Sigmoid colon (tissue), 7 donors: ENCODE measurements around the gene TCF19. TPM values are rescaled to one million over a fixed set of nuclear protein-coding genes. Genes with fewer than 3 reads are reported as not detected.
"Not testable (repeated sequence)": the region's sequence is repeated elsewhere in the genome, so short reads cannot be mapped to it uniquely, and the experiment has no call there.

Experiments used
- DNase-seq: peaks from one replicate; pipeline ENCODE4 v3.0.0-alpha.2; 2019
- H3K27ac ChIP-seq, 4 donors: fragments of 200-600 bp; sonication (generic); one replicate each; pipeline ENCODE4 v1.5.1; 2016 to 2019; ENCODE audit warnings: mild to moderate bottlenecking in 1 of 4
- H3K27me3 ChIP-seq, 3 donors: fragments of 200-600 bp; sonication (generic); one replicate each; pipeline ENCODE4 v1.5.1; 2019; ENCODE audit warnings: mild to moderate bottlenecking in 1 of 3
- H3K36me3 ChIP-seq, 4 donors: fragments of 200-600 bp; sonication (generic); one replicate each; pipeline ENCODE4 v1.5.1; 2016 to 2019
- H3K4me1 ChIP-seq, 4 donors: fragments of 200-600 bp; sonication (generic); one replicate each; pipeline ENCODE4 v1.5.1; 2017 to 2019
- H3K4me3 ChIP-seq, 4 donors: fragments of 200-600 bp; sonication (generic); one replicate each; pipeline ENCODE4 v1.5.1; 2017 to 2019; ENCODE audit warnings: mild to moderate bottlenecking in 2 of 4, moderate library complexity in 1 of 4
- H3K9me3 ChIP-seq, 4 donors: fragments of 200-600 bp in 3 of 4; sonication (generic) in 3 of 4; one replicate each; pipeline versions ENCODE4 v1.5.1 to v1.6.1; 2013 to 2019
- EP300 ChIP-seq, 4 donors: sonication (generic); formaldehyde crosslinking; IDR thresholded peaks; one replicate each; pipeline ENCODE4 v1.6.1; 2017; ENCODE audit warnings: antibody characterized with exemption in 4 of 4
- POLR2A ChIP-seq, 2 donors: fragments of 450-650 bp; IDR thresholded peaks; one replicate each; pipeline ENCODE4 v1.6.1; 2016; ENCODE audit warnings: antibody characterized with exemption in 2 of 2, mild to moderate bottlenecking in 2 of 2, moderate library complexity in 2 of 2
- POLR2AphosphoS5 ChIP-seq, 4 donors: sonication (generic); formaldehyde crosslinking; IDR thresholded peaks; one replicate each; pipeline ENCODE4 v1.6.1; 2017; ENCODE audit warnings: antibody characterized with exemption in 4 of 4
- WGBS, 2 donors: extraction: QIAGEN DNeasy Blood & Tissue Kit; methylation state at CpG; one replicate each; pipeline ENCODE4 v1.1.7; 2013; 5-methylcytosine and 5-hydroxymethylcytosine counted together
- intact Hi-C: fragments of 100-400 bp; cut with DNase I; formaldehyde crosslinking; loops from one replicate; pipeline ENCODE4 v1.15.1; 2023
- polyA plus RNA-seq, 3 donors: library from polyadenylated mRNA; stranded (reverse); fragments of 200-250 nt; gene quantifications; one replicate each; pipeline ENCODE4 v1.2.3, GENCODE V29; 2013
- total RNA-seq, 4 donors: library from RNA; depleted of rRNA; stranded (reverse); fragments of >200 nt; gene quantifications; one replicate each; pipeline ENCODE4 v1.1.0, GENCODE V29; 2016
- TF ChIP-seq, protein P1 (sequence below), 4 experiments: fragments of 450-650 bp in 3 of 4; fragments of 200-600 bp in 1 of 4; IDR thresholded peaks; one replicate each; pipeline ENCODE4 v1.5.1; 2016 to 2019; ENCODE audit warnings: antibody characterized with exemption in 4 of 4, mild to moderate bottlenecking in 3 of 4, moderate library complexity in 2 of 4
- donor health status: healthy with polysubstance abuse.
- donor health status: Bipolar disorder and iron deficiency.
- donor health status: healthy.

Gene TCF19
- total and polyA plus RNA-seq, 7 donors = 2.6 to 11.7 (median 3.6) TPM

GRCh38 chr6:31190488-31190887 lies 32.1 kb downstream of the TCF19 start:
- intact Hi-C loops = no loop called here
- H3K36me3 ChIP-seq = no peaks in the 10 kb centered on the region
- H3K9me3 ChIP-seq = no peaks in the 10 kb centered on the region
- WGBS, 2 donors = 77 to 89% methylated on average over 4 of the region's 4 CpGs
- no peak for TF ChIP-seq POLR2A (IDR thresholded peaks at IDR 0.05)
- no peak for TF ChIP-seq EP300 (IDR thresholded peaks at IDR 0.05)
- TF ChIP-seq POLR2AphosphoS5 (IDR thresholded peaks at IDR 0.05) = no peak
- TF ChIP-seq, protein P1, sequence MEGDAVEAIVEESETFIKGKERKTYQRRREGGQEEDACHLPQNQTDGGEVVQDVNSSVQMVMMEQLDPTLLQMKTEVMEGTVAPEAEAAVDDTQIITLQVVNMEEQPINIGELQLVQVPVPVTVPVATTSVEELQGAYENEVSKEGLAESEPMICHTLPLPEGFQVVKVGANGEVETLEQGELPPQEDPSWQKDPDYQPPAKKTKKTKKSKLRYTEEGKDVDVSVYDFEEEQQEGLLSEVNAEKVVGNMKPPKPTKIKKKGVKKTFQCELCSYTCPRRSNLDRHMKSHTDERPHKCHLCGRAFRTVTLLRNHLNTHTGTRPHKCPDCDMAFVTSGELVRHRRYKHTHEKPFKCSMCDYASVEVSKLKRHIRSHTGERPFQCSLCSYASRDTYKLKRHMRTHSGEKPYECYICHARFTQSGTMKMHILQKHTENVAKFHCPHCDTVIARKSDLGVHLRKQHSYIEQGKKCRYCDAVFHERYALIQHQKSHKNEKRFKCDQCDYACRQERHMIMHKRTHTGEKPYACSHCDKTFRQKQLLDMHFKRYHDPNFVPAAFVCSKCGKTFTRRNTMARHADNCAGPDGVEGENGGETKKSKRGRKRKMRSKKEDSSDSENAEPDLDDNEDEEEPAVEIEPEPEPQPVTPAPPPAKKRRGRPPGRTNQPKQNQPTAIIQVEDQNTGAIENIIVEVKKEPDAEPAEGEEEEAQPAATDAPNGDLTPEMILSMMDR (IDR thresholded peaks at IDR 0.05) = no peak
- no peak overlapping the region for H3K27ac ChIP-seq
- no peak overlapping the region for H3K4me3 ChIP-seq
- peaks cover 0 to 8% (median 0%) of the 10 kb centered on the region in 4 donors for H3K4me1 ChIP-seq
- H3K27me3 ChIP-seq = no peaks in the 10 kb centered on the region
- no peak for DNase-seq

- not testable (repeated sequence) for H3K9me3 ChIP-seq
- intact Hi-C loops = loop anchor here (1.0 kb wide), 1 partner anchor 55 kb away; no protein-coding TSS in a partner anchor
- DNase-seq = peak; percentile 76
These were observed 34.2 kb downstream of the TCF19 start for GRCh38 chr6:31192431-31193105.

DNA sequence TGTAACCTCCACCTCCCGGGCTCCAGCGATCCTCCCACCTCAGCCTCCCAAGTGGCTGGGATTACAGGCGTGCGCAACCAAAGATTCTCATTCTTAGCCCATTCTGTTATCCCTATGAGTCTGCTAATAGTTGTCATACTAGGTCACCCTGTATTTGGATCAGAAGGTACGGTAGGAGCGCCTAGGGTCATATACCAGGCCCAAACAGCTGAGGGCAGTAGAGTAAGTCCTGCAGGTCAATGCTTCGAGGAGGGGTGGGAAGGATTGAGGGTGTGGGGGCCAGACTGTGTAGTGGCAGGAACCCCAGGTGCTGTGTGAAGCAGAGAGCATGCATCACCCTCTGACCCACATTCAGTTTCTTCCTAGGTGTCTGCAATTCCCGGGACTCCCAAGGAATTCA lies 34.8 kb downstream of the TCF19 start:
- DNase-seq = no peak
- H3K9me3 ChIP-seq = no peaks in the 10 kb centered on the region
- intact Hi-C loops = no loop called here
- no peaks in the 10 kb centered on the region for H3K36me3 ChIP-seq
- TF ChIP-seq, protein P1 (IDR thresholded peaks at IDR 0.05) = no peak
- H3K4me1 ChIP-seq = peaks cover 0 to 11% (median 5%) of the 10 kb centered on the region in 4 donors
- no peak overlapping the region for H3K27ac ChIP-seq
- WGBS, 2 donors = 71 to 80% methylated on average over 8 of the region's 8 CpGs
- H3K27me3 ChIP-seq = no peaks in the 10 kb centered on the region
- H3K4me3 ChIP-seq = no peak overlapping the region

More at GRCh38 chr6:31192431-31193105, 34.2 kb downstream of the TCF19 start:
- TF ChIP-seq, protein P1 (IDR thresholded peaks at IDR 0.05) = peak in 3 of 4 experiments; percentile 56 to 66 (median 61)
- not testable (repeated sequence) for H3K27me3 ChIP-seq, H3K4me3 ChIP-seq, H3K27ac ChIP-seq, H3K36me3 ChIP-seq, H3K4me1 ChIP-seq
- WGBS, 2 donors = 44 to 57% methylated on average over 10 of the region's 10 CpGs

GRCh38 chr6:31194061-31194834 lies 35.9 kb downstream of the TCF19 start:
- H3K36me3 ChIP-seq = no peaks in the 10 kb centered on the region
- H3K27ac ChIP-seq = no peak overlapping the region
- no peaks in the 10 kb centered on the region for H3K9me3 ChIP-seq
- intact Hi-C loops = no loop called here
- DNase-seq = no peak
- H3K4me3 ChIP-seq = no peak overlapping the region
- 75 to 80% methylated on average over 6 of the region's 6 CpGs for whole genome bisulfite sequencing, 2 donors
- no peaks in the 10 kb centered on the region for H3K27me3 ChIP-seq
- no peak for TF ChIP-seq EP300 (IDR thresholded peaks at IDR 0.05)
- TF ChIP-seq POLR2A (IDR thresholded peaks at IDR 0.05) = no peak
- no peak for TF ChIP-seq POLR2AphosphoS5 (IDR thresholded peaks at IDR 0.05)
- TF ChIP-seq, protein P1 (IDR thresholded peaks at IDR 0.05) = no peak
- H3K4me1 ChIP-seq = peaks cover 0 to 13% (median 7%) of the 10 kb centered on the region in 4 donors

DNA sequence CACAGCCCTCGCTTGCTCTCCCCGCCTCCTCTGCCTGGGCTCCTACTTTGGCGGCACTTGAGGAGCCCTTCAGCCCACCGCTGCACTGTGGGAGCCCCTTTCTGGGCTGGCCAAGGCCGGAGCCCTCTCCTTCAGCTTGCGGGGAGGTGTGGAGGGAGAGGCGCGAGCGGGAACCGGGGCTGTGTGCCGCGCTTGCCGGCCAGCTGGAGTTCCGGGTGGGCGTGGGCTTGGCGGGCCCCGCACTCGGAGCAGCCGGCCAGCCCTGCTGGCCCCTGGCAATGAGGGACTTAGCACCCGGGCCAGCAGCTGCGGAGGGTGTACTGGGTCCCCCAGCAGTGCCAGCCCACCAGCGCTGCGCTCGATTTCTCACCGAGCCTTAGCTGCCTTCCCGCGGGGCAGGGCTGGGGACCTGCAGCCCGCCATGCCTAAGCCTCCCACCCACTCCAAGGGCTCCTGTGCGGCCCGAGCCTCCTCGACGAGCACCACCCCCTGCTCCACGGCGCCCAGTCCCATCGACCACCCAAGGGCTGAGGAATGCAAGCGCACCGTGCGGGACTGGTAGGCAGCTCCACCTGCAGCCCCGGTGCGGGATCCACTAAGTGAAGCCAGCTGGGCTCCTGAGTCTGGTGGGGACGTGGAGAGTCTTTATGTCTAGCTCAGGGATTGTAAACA lies 37.1 kb downstream of the TCF19 start:
- intact Hi-C loops, H3K36me3 ChIP-seq, DNase-seq, H3K9me3 ChIP-seq, H3K27me3 ChIP-seq, H3K4me3 ChIP-seq, H3K27ac ChIP-seq: not testable (repeated sequence)
- 93 to 96% methylated on average over 41 of the region's 41 CpGs for WGBS, 2 donors
- H3K4me1 ChIP-seq = peaks cover 0 to 13% (median 7%) of the 10 kb centered on the region in 4 donors

DNA sequence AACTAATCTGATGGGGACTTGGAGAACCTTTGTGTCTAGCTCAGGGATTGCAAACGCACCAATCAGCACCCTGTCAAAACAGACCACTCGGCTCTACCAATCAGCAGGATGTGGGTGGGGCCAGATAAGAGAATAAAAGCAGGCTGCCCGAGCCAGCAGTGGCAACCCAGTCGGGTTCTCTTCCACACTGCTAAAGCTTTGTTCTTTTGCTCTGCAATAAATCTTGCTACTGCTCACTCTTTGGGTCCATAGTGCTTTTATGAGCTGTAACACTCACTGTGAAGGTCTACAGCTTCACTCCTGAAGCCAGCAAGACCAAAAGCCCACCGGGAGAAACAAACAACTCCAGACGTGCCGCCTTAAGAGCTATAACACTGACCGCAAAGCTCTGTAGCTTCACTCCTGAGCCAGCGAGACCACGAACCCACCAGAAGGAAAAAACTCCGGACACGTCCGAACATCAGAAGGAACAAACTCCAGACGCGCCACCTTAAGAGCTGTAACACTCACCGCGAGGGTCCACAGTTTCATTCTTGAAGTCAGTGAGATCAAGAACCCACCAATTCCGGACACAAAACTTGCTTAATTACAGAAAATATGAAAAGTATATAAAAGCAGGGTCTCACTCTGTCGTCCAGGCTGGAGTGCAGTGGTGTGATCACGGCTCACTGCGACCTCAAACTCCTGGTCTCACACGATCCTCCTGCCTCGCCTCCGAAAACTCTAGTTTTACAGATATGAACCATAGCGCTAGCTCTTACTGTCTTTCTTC lies 38.0 kb downstream of the TCF19 start:
- not testable (repeated sequence) for H3K36me3 ChIP-seq, H3K27me3 ChIP-seq, DNase-seq, H3K9me3 ChIP-seq
- H3K4me1 ChIP-seq = peaks cover 0 to 13% (median 7%) of the 10 kb centered on the region in 4 donors
- 68 to 72% methylated on average over 25 of the region's 25 CpGs for WGBS, 2 donors
- intact Hi-C loops = loop anchor here (1.0 to 2.0 kb wide), 2 partner anchors 76 to 171 kb away; partner anchors contain the start of gene HLA-C
- peak overlapping the region; percentile 60 to 71 (median 66) for H3K4me3 ChIP-seq
- H3K27ac ChIP-seq = peak overlapping the region; percentile 91 to 97 (median 94)
